HepG2 (cell line): ENCODE measurements around the gene PDE3B. TPM values are rescaled to one million over a fixed set of nuclear protein-coding genes. Genes with fewer than 3 reads are reported as not detected.

Experiments used
- ATAC-seq: fragments of 200-7000 bp; cut with Tn5 transposase; 3 replicates; pipeline ENCODE4 v1.9.1; 2020; ENCODE audit warnings: mild to moderate bottlenecking, moderate library complexity
- BruUV-seq: library from RNA; stranded (reverse); fragments of 400-500 nt; replicated peaks from 2 replicates; lab custom pipeline; 2021; lab: Mats Ljungman, UMichigan
- CTCF ChIA-PET: fragments of 300-600 bp; formaldehyde crosslinking; extraction: SDS; loops from one replicate; lab custom pipeline; 2021; ENCODE audit warnings: low total read pairs, inconsistent platforms, low intra/inter-chr PET ratio; lab: Yijun Ruan, JAX
- POLR2A ChIA-PET: fragments of 350-600 bp; sonication (Branson Sonifier 250); formaldehyde crosslinking; loops from one replicate; lab custom pipeline; 2020; ENCODE audit warnings: antibody characterized with exemption, inconsistent platforms; lab: Yijun Ruan, JAX
- DNase-seq: peaks from one replicate; pipeline ENCODE4 v3.0.0-alpha.2; 2015; ENCODE audit warnings: low spot score
- FAIRE-seq: peaks from 3 replicates; lab custom pipeline; 2011; peaks lifted over from hg19 to GRCh38; lab: Jason Lieb, UNC
- H2AFZ ChIP-seq: one replicate; pipeline ENCODE4 v1.6.1; 2011; ENCODE audit warnings: low read length, inconsistent platforms
- H3K27ac ChIP-seq: fragments of 300-600 bp; 3 replicates; pipeline ENCODE4 v1.8.0; 2011; ENCODE audit warnings: mixed run types, mild to moderate bottlenecking, mixed read lengths, low read length, inconsistent platforms; ENCODE audit not compliant: insufficient read depth; ENCODE audit errors: extremely low read length
- H3K27me3 ChIP-seq, 2 experiments: fragments of 200-600 bp in 1 of 2; 2 replicates in 1 of 2; 3 replicates in 1 of 2; pipeline versions ENCODE4 v1.6.0 to v1.8.0; 2011; ENCODE audit warnings: low read length in 2 of 2, mild to moderate bottlenecking in 2 of 2, moderate library complexity in 2 of 2, inconsistent platforms in 1 of 2; ENCODE audit not compliant: insufficient read depth in 2 of 2, control insufficient read depth in 1 of 2
- H3K36me3 ChIP-seq, 2 experiments: fragments of 200-600 bp in 1 of 2; replicated peaks in 1 of 2; 2 replicates in 1 of 2; 3 replicates in 1 of 2; pipeline versions ENCODE4 v1.5.1 to v1.8.0; 2011; ENCODE audit warnings: low read length in 2 of 2, inconsistent platforms in 1 of 2; ENCODE audit not compliant: insufficient read depth in 2 of 2, control insufficient read depth in 1 of 2
- H3K4me1 ChIP-seq: 2 replicates; pipeline ENCODE4 v1.5.1; 2012; ENCODE audit warnings: low read length, inconsistent platforms; ENCODE audit not compliant: insufficient read depth
- H3K4me2 ChIP-seq: 2 replicates; pipeline ENCODE4 v1.6.0; 2011; ENCODE audit warnings: low read depth, low read length, inconsistent platforms
- H3K4me3 ChIP-seq, 3 experiments: fragments of 200-600 bp in 1 of 3; sonication (generic), shearing (Covaris generic) in 1 of 3; replicated peaks in 1 of 3; 2 replicates each; pipeline ENCODE4 v1.5.1; 2011 to 2016; ENCODE audit warnings: low read length in 3 of 3, inconsistent platforms in 2 of 3, low read depth in 2 of 3, mild to moderate bottlenecking in 2 of 3, control low read depth in 1 of 3, mixed read lengths in 1 of 3; ENCODE audit not compliant: insufficient read depth in 1 of 3
- H3K79me2 ChIP-seq: one replicate; pipeline ENCODE4 v1.6.1; 2011; ENCODE audit warnings: low read length, inconsistent platforms; ENCODE audit not compliant: insufficient read depth
- H3K9ac ChIP-seq: 2 replicates; pipeline ENCODE4 v1.6.0; 2011; ENCODE audit warnings: mild to moderate bottlenecking, low read depth, low read length, inconsistent platforms; ENCODE audit not compliant: insufficient read depth
- H3K9me3 ChIP-seq: 2 replicates; pipeline ENCODE4 v1.5.1; 2012; ENCODE audit warnings: mild to moderate bottlenecking, low read length
- H4K20me1 ChIP-seq: 2 replicates; pipeline ENCODE4 v1.6.0; 2011; ENCODE audit warnings: inconsistent platforms, mild to moderate bottlenecking, low read length, moderate library complexity; ENCODE audit not compliant: insufficient read depth
- DR1 ChIP-seq: sonication (generic); formaldehyde crosslinking; IDR thresholded peaks from 2 replicates; pipeline ENCODE4 v1.8.0; 2021; ENCODE audit warnings: mild to moderate bottlenecking, missing genetic modification reagents, inconsistent platforms
- ELF3 ChIP-seq: IDR thresholded peaks from 2 replicates; pipeline ENCODE4 v1.6.1; 2016; ENCODE audit warnings: missing genetic modification reagents, missing compliant biosample characterization
- HOXA9 ChIP-seq: sonication (generic); formaldehyde crosslinking; IDR thresholded peaks from 2 replicates; pipeline ENCODE4 v1.8.1; 2022; ENCODE audit warnings: missing genetic modification reagents, mild to moderate bottlenecking, moderate library complexity, borderline replicate concordance
- KMT2A ChIP-seq: sonication (generic); formaldehyde crosslinking; IDR thresholded peaks from 2 replicates; pipeline ENCODE4 v1.4.0; 2020; ENCODE audit warnings: missing genetic modification reagents
- RAD21 ChIP-seq: fragments of 450-650 bp; formaldehyde crosslinking; IDR thresholded peaks from 2 replicates; pipeline ENCODE4 v1.5.0; 2020; ENCODE audit warnings: mild to moderate bottlenecking
- SOX5 ChIP-seq: IDR thresholded peaks from 2 replicates; pipeline ENCODE4 v1.6.1; 2016; ENCODE audit warnings: borderline replicate concordance
- TBX2 ChIP-seq: sonication (generic); formaldehyde crosslinking; IDR thresholded peaks from 2 replicates; pipeline ENCODE4 v1.5.0; 2020; ENCODE audit warnings: missing genetic modification reagents, mild to moderate bottlenecking, borderline replicate concordance
- UBTF ChIP-seq: sonication (generic); formaldehyde crosslinking; IDR thresholded peaks from 2 replicates; pipeline ENCODE4 v1.4.0; 2020; ENCODE audit warnings: mild to moderate bottlenecking, missing genetic modification reagents
- ZNF264 ChIP-seq: sonication (generic); formaldehyde crosslinking; IDR thresholded peaks from 2 replicates; pipeline ENCODE4 v1.4.0; 2020; ENCODE audit warnings: missing genetic modification reagents
- ZNF354B ChIP-seq: sonication (generic); formaldehyde crosslinking; IDR thresholded peaks from 2 replicates; pipeline ENCODE4 v1.8.0; 2022; ENCODE audit warnings: mild to moderate bottlenecking, missing genetic modification reagents
- ZNF441 ChIP-seq: sonication (generic); formaldehyde crosslinking; IDR thresholded peaks from 2 replicates; pipeline ENCODE4 v1.7.0; 2021; ENCODE audit warnings: missing genetic modification reagents, borderline replicate concordance
- ZNF543 ChIP-seq: sonication (generic); formaldehyde crosslinking; IDR thresholded peaks from 2 replicates; pipeline ENCODE4 v1.4.0; 2020; ENCODE audit warnings: mild to moderate bottlenecking, missing genetic modification reagents
- ZNF546 ChIP-seq: sonication (generic); formaldehyde crosslinking; conservative IDR thresholded peaks from 2 replicates; pipeline ENCODE4 v1.8.1; 2023; ENCODE audit warnings: mild to moderate bottlenecking, missing genetic modification reagents
- ZSCAN30 ChIP-seq: sonication (generic); formaldehyde crosslinking; IDR thresholded peaks from 2 replicates; pipeline ENCODE4 v1.5.0; 2020; ENCODE audit warnings: mild to moderate bottlenecking, missing genetic modification reagents
- in situ Hi-C: cut with HindIII; loops from 2 replicates; pipeline ENCODE4 v1.10.0; 2017; ENCODE audit warnings: low pct_unique_long_range_greater_than_20kb; ENCODE audit not compliant: extremely low pct_ligation_motif_present
- intact Hi-C: fragments of 100-400 bp; cut with micrococcal nuclease; formaldehyde crosslinking; loops from one replicate; pipeline ENCODE4 v1.10.0; 2022; ENCODE audit not compliant: unreplicated experiment
- polyA plus RNA-seq, 8 experiments: library from polyadenylated mRNA; depleted of rRNA in 3 of 8; stranded (reverse) in 7 of 8; unstranded in 1 of 8; fragments of >200 nt; fragmentation: Illumina TruSeq in 4 of 8; extraction: Trizol in 4 of 8; gene quantifications; 2 replicates each; pipeline versions ENCODE4 v1.2.1 to v1.2.3, GENCODE V29; 2011 to 2016; ENCODE audit warnings: low read depth in 4 of 8, missing spikeins in 1 of 8, mixed read lengths in 1 of 8; ENCODE audit not compliant: insufficient read depth in 1 of 8
- total RNA-seq, 5 experiments: library from RNA; depleted of rRNA; stranded (reverse); fragments of >200 nt; fragmentation: Illumina TruSeq; extraction: Trizol; gene quantifications; 2 replicates each; pipeline ENCODE4 v1.2.3, GENCODE V29; 2016; ENCODE audit warnings: low read depth in 1 of 5

PDE3B gene
- total and polyA plus RNA-seq, 2 of the 13 experiments (the other 11 are each of a cell fraction or from before 2014, with no cell fraction given), result 14.1 to 26.5 TPM

- intact Hi-C loops, result no loop called here
- BruUV-seq, result no TSS peak
- CTCF ChIA-PET, result no interaction called here
Measured at GRCh38 chr11:14766585-14766984, 123.0 kb downstream of the PDE3B start.

More at GRCh38 chr11:14766585-14766984, 123.0 kb downstream of the PDE3B start:
- no peaks in the 10 kb centered on the region for H3K9me3 ChIP-seq
- no peak overlapping the region for H2AFZ ChIP-seq
- in situ Hi-C loops, result no loop called here
- no peaks in the 10 kb centered on the region for H4K20me1 ChIP-seq
- H3K4me2 ChIP-seq, result no peak overlapping the region
- ATAC-seq, result no peak
- H3K9ac ChIP-seq, result no peak overlapping the region
- DNase-seq, result no peak
- TF ChIP-seq ZNF441 (CRISPR knock-in tag) (no peak), SOX5 (CRISPR knock-in tag) (no peak), UBTF (CRISPR knock-in tag) (no peak), RAD21 (CRISPR knock-in tag) (no peak), ZNF354B (CRISPR knock-in tag) (no peak), DR1 (CRISPR knock-in tag) (no peak), ZNF543 (CRISPR knock-in tag) (no peak), TBX2 (no peak), HOXA9 (CRISPR knock-in tag) (no peak), KMT2A (CRISPR knock-in tag) (no peak), ZNF264 (CRISPR knock-in tag) (no peak), ZSCAN30 (CRISPR knock-in tag) (no peak), ZNF546 (CRISPR knock-in tag) (no peak), ELF3 (no peak)
- no peak for FAIRE-seq
- H3K36me3 ChIP-seq, result no peaks in the 10 kb centered on the region
- POLR2A ChIA-PET, result interaction anchor here (0.7 kb wide), 1 partner anchor 122 kb away, joined by 3 read pairs; the partner anchor contains the start of gene PDE3B
- peaks cover 30% of the 10 kb centered on the region for H3K79me2 ChIP-seq
- no peak overlapping the region for H3K4me3 ChIP-seq
- H3K4me1 ChIP-seq, result peaks cover 13% of the 10 kb centered on the region
- no peak overlapping the region for H3K27ac ChIP-seq
- no peaks in the 10 kb centered on the region for H3K27me3 ChIP-seq
